NCI-H187 (cell line): Measurements from ENCODE around the gene CHST12.
"Not testable (repeated sequence)": the region's sequence is repeated elsewhere in the genome, so short reads cannot be mapped to it uniquely, and the experiment has no call there.

Experiments
- DNase-seq, 2 experiments: peaks; one replicate each; lab custom pipeline; 2025; lab: John Stamatoyannopoulos, UW

The CHST12 gene

DNA sequence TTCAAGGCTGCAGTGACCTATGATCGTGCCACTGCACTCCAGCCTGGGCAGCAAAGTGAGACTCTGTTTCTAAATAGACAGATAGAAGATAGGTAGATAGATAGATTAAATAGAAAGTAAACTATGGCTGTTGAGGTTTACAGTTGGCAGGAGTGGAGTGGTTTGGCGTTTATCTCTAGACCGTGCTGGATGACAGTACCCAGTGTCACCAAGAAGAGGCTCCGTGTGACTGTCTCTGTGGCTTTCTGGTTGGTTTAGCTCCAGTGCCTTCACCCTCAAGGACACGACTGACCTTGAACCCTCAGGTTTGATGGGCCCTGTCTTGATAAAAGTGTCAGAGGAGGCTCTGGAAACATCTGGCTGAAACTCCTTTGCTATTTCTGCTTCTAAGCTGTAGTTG lies 31.7 kb downstream of the CHST12 start:
- DNase-seq = no peak

DNA sequence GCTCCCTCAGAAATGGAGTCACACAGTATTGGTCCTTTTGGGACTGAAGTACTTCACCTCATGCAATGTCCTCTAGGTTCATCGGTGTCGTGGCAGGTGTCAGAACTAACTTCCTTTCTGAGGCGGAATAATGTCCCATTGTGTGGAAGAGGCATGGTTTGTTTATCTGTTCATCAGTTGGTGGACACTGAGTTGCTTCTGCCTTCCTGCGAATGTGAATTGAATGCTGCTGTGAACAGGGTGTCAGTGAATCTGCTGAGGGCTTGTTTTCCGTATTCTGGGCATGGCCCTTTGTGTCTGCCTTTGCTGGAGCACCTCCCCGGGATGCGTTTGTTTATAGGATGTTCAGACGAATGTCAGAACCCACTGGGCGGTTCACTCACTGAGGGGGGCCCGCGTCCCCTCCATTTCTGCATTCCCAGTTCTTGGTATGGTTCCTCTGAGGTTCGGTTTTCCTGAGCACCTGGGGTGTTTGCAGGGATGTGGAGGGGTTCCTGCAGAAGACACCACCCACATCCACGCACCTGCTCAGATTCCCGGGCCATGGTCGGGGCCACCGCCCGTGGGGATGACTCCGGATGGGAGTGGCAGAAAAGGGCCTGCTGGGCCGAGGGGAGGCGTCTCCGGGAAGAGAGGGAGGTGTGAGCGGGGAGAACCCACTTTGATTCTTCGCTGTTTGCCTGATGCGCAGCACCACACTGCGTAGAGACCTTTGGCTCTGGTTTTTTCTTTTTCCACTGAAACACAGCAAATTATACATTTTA lies 33.1 kb downstream of the CHST12 start:
- no peak for DNase-seq

DNA sequence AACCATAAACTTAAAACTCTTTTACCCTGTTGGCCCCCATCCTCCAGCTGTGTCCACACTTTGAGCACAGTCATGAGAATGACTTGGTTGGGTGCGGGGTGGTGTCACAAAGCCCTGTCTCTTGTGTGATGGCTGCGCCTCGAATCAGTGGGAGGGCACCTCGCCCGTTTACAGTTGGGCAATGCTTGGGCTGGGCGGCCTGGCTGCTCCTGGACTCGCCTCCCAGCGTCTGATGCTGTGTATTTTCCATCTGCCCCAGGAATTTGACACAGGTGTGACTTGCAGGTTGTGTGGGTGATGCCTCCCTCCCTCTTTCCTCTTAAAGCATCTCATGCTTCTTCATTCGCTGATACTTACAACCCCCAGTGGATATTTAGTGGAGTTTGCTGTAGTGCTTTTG lies 33.7 kb downstream of the CHST12 start:
- no peak for DNase-seq

DNA sequence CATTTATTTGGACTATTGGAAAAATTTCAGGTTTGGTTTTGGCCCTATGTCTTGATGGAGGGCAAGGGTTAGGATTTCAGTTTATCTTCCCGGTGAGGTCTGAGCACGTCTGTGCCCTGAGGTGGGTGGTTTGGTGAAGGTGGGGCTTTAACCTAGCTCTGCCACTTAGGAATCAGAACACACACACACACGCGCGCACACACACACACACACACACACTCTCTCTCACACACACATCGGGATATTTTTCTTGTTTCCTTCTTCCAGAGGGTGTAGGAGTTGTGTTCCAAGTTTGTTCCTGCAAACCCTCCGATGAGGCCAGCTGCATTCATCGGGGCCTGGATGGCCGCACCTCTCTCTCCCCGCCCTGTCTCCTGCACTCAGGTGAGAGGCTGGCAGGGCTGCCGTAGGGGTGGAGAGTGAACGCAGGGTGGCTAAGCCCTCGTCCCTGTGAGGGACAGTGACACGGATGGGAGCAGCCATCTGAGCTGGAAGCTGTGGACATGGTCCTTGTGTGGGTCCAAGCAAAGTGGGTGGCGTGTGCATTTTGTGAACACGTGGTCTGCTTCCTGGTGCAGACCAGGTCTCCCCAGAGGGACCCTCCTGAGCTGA lies 34.2 kb downstream of the CHST12 start:
- no peak for DNase-seq

DNA sequence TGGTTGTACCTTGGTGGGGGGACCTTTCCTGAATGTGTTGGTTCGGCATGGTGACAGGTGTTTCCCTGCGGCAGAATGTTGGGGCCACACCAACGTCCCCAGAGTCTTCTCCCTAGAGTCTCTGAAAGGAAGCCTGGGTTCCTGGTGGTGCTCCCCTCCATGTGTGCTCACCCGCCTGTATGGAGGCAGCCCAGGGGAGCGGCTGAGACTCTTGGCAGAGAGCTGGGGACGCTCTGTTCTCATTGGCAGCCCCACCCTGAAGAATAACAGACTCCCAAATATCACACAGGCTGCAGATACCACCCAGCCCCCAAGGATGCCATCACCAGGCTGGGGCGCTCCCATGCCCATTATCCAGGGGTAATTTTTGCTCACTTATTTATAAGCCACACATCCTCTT lies 34.8 kb downstream of the CHST12 start:
- DNase-seq = no peak

DNA sequence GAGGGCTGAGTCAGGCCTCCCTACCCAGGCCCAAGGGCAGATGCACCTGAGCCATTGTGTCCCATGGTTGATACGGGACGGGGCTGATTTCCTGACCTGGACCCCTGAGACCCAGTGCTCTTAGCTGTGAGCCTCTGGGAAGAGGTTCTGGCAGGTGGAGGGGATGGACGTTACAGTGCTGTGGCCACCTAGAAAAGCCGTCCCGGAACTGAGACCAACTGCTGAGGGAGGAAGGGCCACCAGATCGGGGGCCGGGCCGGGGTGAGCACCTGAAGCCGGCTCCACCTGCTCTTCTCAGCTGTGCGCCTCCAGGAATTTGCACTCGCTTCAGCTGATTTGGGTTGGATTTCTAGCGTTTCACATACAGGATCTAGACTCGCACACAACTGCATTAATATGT lies 35.4 kb downstream of the CHST12 start:
- no peak for DNase-seq

DNA sequence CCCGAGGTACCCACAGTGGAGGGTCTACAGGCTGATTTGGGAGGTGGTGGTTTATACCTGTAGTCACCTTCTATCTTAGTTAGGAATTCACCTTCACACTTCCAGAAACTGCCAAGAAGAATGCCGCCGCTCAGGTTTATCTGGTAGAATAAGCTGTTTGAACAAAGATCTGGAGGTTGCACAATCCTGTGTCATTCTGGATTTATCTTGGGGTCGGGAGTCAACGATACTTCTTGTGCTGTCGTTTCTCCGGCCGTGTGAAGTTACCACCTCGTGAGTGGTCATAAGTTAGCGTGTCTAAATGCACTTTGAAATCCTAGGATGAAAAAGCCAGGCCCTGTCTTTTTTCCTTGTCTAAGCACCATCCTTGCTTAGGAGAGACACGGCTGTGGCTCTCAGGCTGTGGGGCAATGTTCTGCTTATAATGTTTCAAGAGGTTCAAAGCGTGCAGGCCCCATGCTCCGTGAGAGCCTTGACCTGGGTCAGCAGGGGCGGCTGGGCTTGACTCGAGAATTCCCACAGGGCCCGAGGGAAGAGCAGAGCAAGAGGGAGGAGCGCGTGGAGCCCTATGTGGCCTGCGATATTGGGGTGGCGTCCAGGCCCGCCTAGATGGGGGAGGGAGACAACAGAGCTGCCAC lies 37.3 kb downstream of the CHST12 start:
- DNase-seq = no peak

DNA sequence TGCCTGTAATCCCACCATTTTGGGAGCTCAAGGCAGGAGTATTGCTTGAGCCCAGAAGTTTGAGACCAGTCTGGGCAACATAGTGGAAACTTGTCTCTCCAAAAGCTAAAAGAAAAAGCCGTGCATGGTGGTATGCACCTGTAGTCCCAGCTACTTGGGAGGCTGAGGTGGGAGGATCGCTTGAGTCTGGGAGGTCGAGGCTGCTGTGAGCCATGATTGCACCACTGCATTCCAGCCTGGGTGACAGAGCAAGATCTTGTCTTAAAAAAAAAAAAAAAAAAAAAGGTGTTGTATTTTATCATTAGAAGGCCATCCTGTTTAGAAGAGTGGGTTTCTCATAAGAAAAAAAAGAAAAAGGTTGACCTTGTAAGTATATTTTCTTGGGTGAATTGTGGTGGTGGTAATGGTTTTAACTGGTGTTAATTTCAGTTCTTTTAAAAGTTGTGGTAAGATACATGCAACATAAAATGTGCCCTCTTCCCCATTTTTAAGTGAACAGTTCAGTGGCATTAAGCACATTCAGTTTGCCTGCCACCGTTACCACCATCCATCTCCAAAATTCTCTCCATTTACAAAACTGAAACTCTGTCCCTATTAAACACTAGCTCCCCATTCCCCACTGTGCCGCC lies 38.1 kb downstream of the CHST12 start:
- DNase-seq = no peak

DNA sequence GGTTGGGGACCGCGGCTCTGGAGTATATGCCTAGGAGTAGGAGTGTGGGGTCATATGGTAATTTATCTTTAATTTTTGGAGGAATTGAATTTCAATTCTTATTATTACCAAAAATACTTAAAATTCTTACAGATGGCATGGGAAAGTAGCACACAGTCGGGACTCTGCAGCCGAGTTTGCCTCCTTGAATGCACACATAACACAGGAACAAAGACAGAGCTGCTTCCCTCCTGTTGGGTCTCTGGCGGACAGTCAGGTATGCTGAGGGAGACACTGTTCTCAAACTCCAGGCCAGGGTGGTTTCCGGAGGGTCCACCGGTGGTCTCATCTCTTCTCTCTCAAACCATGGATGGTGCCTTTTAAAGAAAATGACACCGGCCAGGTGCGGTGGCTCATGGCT lies 40.1 kb downstream of the CHST12 start:
- no peak for DNase-seq

DNA sequence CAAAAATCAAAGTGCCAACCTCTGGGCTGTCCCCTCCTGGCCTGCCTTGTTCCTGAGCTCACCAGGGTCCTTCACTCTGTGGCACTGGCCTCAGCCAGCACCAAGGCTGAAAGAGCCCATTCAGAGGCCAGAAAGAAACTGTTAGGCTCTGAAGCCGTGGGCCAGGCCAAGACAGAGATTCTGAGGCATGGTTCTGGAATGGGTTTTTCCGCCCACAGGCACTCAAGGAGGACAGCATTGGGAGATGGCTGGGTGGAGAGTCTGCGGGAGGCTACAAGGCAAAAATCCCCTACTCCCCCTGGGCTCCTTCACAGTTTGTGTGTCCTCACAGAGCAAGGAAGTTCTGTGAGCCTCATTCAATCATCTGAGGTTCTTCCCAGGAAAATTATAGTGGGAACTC lies 41.1 kb downstream of the CHST12 start:
- DNase-seq = no peak

DNA sequence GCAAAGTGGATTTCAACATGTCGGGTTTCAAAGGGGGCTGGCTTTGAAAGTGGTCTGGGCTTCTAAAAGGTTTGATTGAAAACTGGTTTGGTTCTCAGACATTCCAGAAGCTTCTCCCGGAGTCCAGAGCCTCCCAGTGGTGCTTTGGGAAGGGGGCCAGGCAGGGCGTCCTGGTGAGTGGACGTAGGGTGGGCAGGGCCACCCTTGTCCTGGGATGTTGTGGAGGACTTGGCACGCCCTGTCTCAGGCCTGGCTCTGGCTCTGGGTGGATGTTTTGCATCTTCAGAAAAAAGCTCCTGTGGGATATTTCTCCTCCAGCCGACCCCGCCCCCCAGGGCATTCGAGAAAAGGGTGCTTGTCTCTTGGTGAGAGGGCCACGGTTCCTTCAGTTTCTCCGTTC lies 41.6 kb downstream of the CHST12 start:
- no peak for DNase-seq

DNA sequence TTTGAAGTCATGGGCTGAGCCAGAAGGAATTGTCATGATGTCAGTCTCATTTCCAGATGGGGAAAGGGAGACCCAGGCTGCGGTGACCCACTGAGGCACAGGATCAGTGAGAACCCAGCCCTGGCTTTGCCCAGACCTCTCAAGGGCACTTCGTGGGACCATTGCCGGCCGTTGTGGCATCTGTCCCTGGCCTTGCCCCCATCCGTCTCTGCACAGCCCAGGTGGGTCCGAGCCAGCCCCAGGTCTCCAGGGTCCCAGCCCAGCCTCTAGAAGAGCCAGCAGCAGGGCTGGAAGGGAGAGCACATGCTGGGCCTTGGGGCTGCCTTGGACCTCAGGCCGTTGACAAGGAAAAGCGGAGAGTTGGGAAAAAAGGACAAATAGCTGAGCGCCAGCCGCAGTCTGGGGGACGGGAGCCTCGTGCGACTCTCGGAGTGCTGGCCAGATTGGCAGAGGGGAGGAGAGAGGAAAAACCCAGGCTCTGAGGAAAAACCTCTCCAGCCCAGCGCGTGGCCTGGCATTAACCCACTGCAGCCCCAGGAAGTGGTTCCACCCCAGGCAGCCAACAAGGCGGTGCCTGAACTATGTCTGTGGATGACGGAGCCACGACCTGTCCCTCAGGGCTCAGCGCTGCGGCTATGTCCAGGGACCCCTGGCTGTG lies 42.6 kb downstream of the CHST12 start:
- DNase-seq = no peak

DNA sequence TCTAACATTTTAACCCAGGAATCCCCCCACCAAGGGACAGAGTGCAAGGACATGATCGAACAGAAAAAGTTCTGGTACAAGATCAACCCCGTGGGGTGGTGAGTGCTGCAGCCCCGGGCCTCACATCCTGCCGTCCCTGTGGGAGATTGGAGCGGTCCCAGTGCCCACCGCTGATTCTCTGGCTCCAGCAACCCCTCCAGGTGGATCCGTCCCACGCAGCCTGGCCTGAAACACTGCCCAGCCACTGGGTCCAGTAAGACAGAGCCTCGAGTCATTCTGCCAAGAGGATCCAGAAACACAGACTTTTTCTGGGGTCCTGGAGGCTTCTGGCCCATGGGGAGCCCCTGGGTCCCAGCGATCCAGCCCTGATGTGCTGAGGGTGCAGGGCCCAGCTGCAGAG lies 43.3 kb downstream of the CHST12 start:
- DNase-seq = no peak

DNA sequence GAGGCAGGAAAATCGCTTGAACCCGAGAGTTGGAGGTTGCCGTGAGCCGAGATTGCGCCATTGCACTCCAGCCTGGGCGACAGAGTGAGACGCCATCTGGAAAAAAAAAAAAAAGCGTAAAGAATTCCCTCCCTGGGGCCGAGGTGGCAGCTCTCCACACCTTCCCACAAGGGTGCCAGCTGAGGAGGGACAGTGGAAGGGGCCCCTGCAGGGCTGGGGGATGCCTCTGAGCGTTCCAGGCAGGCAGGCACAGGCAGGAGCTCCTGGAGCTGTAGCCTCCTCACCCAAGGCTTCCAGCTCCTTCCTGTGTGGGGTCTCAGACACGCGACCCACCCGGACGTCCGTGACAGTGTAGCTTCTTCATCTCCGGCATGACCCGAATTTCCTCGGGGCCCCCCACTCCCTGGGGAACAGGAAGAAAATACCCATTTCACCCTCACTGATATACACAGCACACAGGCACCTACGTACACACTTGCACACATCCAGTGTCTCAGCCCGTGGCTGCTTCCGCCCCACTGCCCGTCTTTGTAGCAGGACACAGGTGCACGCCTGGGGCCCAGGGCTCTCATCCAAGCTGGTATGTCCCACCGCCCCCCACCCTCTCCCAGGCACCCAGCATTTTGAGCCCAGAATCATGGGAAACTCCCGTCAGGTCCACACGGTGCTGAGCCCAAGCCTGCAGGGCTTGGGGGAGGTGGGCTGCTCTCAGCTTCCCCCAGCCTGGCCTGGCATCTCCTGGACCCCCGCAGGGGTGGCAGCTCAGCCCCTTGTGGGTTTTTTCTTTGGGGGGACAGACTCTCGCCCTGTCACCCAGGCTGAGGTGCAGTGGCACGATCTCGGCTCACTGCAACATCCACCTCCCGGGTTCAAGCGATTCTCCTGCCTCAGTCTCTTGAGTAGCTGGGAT lies 47.0 kb downstream of the CHST12 start:
- DNase-seq = no peak

DNA sequence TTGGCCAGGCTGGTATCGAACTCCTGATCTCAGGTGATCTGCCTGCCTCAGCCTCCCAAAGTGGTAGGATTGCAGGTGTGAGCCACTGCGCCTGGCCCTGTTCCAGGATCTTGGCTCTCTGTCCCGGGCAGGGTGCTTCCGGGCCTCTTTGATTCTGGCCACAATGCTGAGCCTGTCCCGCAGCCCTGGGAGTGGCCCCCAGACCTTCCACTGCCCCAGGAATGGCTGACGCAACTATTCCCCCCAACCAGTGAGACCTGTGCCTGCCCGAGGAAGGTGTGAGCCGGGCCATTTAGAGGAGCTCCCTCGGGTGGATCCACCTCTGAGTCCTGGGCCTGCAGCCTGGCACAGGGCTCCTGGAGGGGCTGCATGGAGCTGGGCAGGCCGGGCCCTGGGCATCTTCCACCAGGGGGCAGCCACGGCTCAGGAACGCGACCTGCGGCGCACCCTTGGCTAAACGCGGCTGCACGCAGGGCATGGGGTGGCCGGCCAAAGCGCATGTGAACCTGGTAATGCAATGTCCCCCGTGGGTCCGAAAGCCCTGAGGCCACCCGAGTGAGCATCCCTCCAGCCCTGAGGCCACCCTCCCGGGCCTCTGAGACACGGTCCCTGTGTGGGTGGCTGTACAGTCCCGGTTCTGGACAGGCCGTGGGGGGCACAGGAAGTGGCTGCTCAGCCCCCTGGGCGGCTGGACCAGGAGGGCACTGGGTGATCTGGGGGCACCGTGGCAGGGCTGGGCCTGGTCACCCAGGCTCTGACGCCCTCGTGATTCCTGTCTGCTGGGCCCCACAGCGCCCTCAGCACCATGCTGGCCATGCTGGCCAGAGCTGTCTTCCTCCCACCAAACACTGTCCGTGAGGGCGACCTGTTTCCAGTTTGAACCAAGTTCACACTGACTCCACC lies 48.0 kb downstream of the CHST12 start:
- DNase-seq = peak; percentile 32 to 36

DNA sequence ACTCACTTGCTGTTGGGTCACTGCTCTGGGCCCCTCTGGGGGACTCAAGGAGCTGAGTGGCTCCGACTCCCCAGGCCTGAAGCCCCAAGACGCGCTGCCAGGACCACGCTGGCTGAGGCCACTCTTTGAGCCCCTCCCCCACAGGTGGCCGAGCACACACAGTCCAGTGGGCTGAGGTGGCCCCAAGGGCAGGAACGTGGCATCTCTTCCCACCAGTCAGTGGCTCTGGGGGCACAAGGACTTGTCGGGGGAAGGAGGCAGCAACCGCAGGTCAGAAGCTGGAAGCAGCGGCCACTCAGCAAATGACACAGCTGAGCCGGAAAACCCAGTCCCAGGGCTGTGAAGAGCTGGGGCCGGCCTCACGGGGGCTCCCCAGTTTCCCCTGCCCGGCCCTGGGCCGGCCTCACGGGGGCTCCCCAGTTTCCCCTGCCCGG lies 48.7 kb downstream of the CHST12 start:
- DNase-seq = no peak

DNA sequence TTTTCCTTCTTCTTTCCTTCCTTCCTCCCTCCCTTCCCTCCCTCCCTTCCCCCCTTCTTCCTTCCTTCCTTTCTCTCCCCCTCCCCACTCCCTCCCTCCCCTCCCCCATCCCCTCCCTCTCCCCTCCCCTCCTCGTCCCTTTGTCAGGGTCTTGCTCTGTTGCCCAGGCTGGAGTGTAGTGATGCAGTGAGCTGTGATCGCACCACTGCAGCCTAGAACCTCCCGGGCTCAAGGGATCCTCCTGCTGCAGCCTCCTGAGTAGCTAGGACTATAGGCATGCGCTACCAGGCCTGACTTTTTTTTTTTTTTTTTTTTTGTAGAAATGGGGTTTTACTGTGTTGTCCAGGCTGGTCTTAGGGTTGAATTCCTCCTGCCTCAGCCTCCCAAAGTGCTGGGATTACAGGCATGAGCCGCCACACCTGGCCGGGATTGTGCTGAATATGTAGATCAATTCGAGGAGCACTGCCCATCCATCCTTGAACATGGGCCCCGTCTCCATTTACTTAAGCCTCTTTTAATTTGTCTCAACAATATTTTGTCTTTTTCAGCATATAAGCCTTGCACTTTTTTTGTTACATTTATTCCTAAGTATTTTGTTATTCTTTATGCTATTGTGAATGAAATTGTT lies 49.3 kb downstream of the CHST12 start:
- DNase-seq = no peak

DNA sequence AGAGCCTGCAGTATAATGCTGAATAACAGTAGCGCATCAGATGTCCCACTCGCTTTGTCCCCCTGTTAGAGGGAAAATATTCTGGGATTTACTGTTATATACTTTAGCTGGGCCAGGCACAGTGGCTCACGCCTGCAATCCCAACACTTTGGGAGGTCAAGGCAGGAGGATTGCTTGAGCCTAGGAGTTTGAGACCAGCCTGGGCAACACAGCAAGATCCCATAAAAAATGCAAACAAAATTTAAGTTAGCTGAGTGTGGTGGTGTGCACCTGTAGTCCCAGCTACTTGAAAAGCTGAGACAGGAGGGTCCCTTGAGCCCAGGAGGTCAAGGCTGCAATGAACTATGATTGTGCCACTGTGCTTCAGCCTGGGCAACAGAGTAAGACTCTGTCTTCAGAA lies 50.4 kb downstream of the CHST12 start:
- DNase-seq = not testable (repeated sequence)

DNA sequence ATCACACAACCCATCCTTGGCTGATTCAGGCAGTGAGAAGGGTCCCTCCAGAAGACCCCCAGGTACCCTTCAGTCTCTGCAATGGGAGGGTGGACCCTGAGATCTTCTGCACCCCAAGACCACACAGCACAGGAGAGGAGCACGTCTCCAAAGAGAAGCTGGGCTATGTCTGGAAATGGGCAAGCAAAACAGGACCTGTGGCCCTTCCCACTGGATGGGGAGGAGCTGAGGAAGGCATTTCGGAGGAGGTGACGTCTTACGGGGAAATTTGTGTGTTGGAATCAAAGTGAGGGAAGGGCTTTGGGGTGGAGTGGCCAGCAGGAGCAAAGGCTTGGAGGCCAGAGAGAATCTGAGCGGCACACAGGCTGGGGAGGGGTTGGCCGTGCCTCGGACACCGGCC lies 56.3 kb downstream of the CHST12 start:
- DNase-seq = no peak

DNA sequence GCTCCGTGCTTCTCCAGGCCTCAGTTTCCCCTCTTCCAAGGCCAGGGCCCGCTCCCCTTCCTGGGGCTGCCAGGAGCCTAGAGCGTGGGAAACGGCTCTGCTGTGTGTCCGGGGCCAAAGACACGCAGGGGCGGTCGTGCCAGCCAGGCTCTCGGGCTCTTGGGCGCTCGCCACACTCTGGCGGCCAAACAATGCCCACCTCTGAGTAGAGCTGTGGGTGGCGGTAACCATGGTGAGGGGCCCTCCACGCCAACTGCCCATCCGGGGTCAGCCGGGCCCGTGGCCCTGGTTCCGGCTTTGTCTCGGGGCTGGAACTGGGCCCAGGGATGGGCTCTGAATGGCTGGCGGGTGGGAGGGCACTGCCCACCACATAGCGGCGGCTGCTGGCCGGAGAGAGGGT lies 56.8 kb downstream of the CHST12 start:
- no peak for DNase-seq
